Measurements from ENCODE around the gene GLI3. TPM values are rescaled to one million over a fixed set of nuclear protein-coding genes. Genes with fewer than 3 reads are reported as not detected.

Gene GLI3
- total and polyA plus RNA-seq, 2 experiments from 2014 or later: 4.0 to 5.2 TPM

DNA sequence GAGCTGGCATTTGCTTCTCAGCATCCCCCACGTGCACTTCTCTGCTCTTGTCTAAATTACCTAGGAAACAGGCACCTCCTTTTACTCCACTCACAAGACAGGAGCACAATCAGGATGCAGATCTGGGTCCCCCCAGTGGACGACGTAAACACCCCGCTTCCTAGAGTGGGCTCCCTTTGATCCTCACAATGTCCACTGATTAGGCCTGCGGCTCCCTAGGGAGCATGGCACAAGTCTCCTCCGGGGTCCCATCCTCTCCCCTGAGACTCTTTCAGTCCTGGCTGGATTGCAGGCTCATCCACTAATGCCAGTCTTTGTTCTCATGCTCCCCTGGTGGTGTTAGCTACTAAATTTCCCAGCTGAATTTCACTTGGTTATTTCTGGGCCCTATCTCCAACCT, 98.3 kb downstream of the GLI3 start:
- Histone ChIP-seq H4K20me1 (ENCODE audit: insufficient read depth) (no peaks in the 10 kb centered on the region), H3K27me3 (replicated peaks; ENCODE audit: insufficient read depth) (no peaks in the 10 kb centered on the region), H3F3A (ENCODE audit: insufficient read depth) (peaks cover 9% of the 10 kb centered on the region), H3K4me2 (ENCODE audit: unreplicated experiment) (no peak overlapping the region), H3K9me3 (ENCODE audit: low read depth) (no peaks in the 10 kb centered on the region), H3K4me3 (no peak overlapping the region), H3K9me2 (ENCODE audit: insufficient read depth) (no peaks in the 10 kb centered on the region), H3K4me1 (ENCODE audit: insufficient read depth) (peaks cover 8% of the 10 kb centered on the region), H3K9ac (no peak overlapping the region), H2AFZ (no peak overlapping the region), H3K79me2 (ENCODE audit: insufficient read depth) (peaks cover 45% of the 10 kb centered on the region), H3K36me3 (ENCODE audit: low read depth) (no peaks in the 10 kb centered on the region), H3K27ac (no peak overlapping the region)
- 74 to 81% methylated on average over 6 of the region's 6 CpGs for WGBS, 2 experiments (ENCODE audit: low coverage in 1 of 2, low lambda C conversion rate in 2 of 2, missing lambda C conversion rate in 2 of 2)
- no peak for TF ChIP-seq EZH2 (IDR thresholded peaks at IDR 0.05; ENCODE audit: insufficient read depth, poor library complexity, severe bottlenecking)
- TF ChIP-seq EZH2phosphoT487 (IDR thresholded peaks at IDR 0.05; ENCODE audit: insufficient read depth, low read depth): no peak
- in situ Hi-C loops (cut with MboI): no loop called here
- no peak for DNase-seq

DNA sequence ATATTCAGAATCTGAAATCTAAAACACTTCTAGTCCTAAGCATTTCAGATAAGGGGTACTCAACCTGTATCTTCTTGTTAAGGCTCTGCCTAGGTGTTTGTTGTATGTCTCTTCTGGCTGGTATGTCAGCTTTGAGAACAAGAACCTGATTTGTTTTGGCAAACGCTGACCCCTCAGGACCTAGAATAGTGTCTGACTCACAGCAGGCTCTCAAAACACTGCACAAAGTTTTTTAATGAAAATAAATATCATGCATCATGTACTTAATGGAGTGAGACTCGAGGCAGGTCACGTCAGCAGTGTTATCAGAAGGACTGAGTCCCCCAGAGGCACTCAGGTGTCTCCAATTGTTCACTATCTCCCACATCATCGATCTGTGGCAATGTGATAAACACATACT, 99.1 kb downstream of the GLI3 start:
- 96 to 98% methylated on average over 4 of the region's 4 CpGs for WGBS, 2 experiments (ENCODE audit: low coverage in 1 of 2, low lambda C conversion rate in 2 of 2, missing lambda C conversion rate in 2 of 2)
- DNase-seq: no peak
- peaks cover under 1% of the 10 kb centered on the region for H3K4me1 ChIP-seq (ENCODE audit: insufficient read depth)
- TF ChIP-seq EZH2phosphoT487 (IDR thresholded peaks at IDR 0.05; ENCODE audit: insufficient read depth, low read depth): no peak
- TF ChIP-seq EZH2 (IDR thresholded peaks at IDR 0.05; ENCODE audit: insufficient read depth, poor library complexity, severe bottlenecking): no peak
- in situ Hi-C loops (cut with MboI): no loop called here
- H3K27ac ChIP-seq: no peak overlapping the region
- no peak overlapping the region for H2AFZ ChIP-seq
- no peaks in the 10 kb centered on the region for H4K20me1 ChIP-seq (ENCODE audit: insufficient read depth)
- H3K36me3 ChIP-seq (ENCODE audit: low read depth): no peaks in the 10 kb centered on the region
- H3F3A ChIP-seq (ENCODE audit: insufficient read depth): peaks cover 2% of the 10 kb centered on the region
- H3K4me3 ChIP-seq: no peak overlapping the region
- no peaks in the 10 kb centered on the region for H3K9me2 ChIP-seq (ENCODE audit: insufficient read depth)
- no peak overlapping the region for H3K9ac ChIP-seq
- no peaks in the 10 kb centered on the region for H3K9me3 ChIP-seq (ENCODE audit: low read depth)
- H3K27me3 ChIP-seq (replicated peaks; ENCODE audit: insufficient read depth): no peaks in the 10 kb centered on the region
- no peak overlapping the region for H3K4me2 ChIP-seq (ENCODE audit: unreplicated experiment)
- peaks cover 45% of the 10 kb centered on the region for H3K79me2 ChIP-seq (ENCODE audit: insufficient read depth)

- no peak overlapping the region for H3K4me2 ChIP-seq (ENCODE audit: unreplicated experiment)
- no peak overlapping the region for H3K27ac ChIP-seq
- in situ Hi-C loops (cut with MboI): no loop called here
- H2AFZ ChIP-seq: no peak overlapping the region
- H4K20me1 ChIP-seq (ENCODE audit: insufficient read depth): no peaks in the 10 kb centered on the region
- no peak overlapping the region for H3K4me3 ChIP-seq
- 96 to 100% methylated on average over 3 of the region's 3 CpGs for WGBS, 2 experiments (ENCODE audit: low coverage in 1 of 2, low lambda C conversion rate in 2 of 2, missing lambda C conversion rate in 2 of 2)
- DNase-seq: no peak
- no peak overlapping the region for H3K9ac ChIP-seq
- H3K79me2 ChIP-seq (ENCODE audit: insufficient read depth): peaks cover 45% of the 10 kb centered on the region
- no peak for TF ChIP-seq EZH2phosphoT487 (IDR thresholded peaks at IDR 0.05; ENCODE audit: insufficient read depth, low read depth)
- no peak for TF ChIP-seq EZH2 (IDR thresholded peaks at IDR 0.05; ENCODE audit: insufficient read depth, poor library complexity, severe bottlenecking)
- no peaks in the 10 kb centered on the region for H3K9me3 ChIP-seq (ENCODE audit: low read depth)
- no peaks in the 10 kb centered on the region for H3K27me3 ChIP-seq (replicated peaks; ENCODE audit: insufficient read depth)
- no peaks in the 10 kb centered on the region for H3K9me2 ChIP-seq (ENCODE audit: insufficient read depth)
- no peaks in the 10 kb centered on the region for H3K4me1 ChIP-seq (ENCODE audit: insufficient read depth)
- no peaks in the 10 kb centered on the region for H3F3A ChIP-seq (ENCODE audit: insufficient read depth)
- H3K36me3 ChIP-seq (ENCODE audit: low read depth): no peaks in the 10 kb centered on the region
Observed at GRCh38 chr7:42137431-42137830, 99.6 kb downstream of the GLI3 start.

DNA sequence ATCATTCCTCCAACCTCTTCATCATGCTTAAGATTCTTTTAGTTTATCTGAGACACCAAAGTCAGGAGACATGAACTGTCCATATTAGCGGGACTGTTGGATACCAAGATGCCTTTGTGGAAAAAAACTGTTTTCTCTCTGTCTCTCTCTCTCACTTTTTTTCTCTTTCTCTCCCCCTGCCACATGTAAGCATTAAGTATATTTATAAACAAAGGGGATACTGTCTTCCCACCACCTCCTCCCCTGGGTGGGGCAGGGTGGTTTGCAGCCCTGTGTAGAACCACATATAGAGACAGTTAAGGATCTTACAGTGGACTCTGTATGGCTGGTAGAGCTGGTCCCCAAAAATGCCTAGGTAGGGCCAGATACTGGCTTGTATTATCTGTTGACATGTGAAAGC, 101.3 kb downstream of the GLI3 start:
- H3K79me2 ChIP-seq (ENCODE audit: insufficient read depth): peaks cover 39% of the 10 kb centered on the region
- no peaks in the 10 kb centered on the region for H3K9me2 ChIP-seq (ENCODE audit: insufficient read depth)
- no peaks in the 10 kb centered on the region for H3K9me3 ChIP-seq (ENCODE audit: low read depth)
- no peaks in the 10 kb centered on the region for H3K36me3 ChIP-seq (ENCODE audit: low read depth)
- H3F3A ChIP-seq (ENCODE audit: insufficient read depth): no peaks in the 10 kb centered on the region
- no peak overlapping the region for H3K9ac ChIP-seq
- no peaks in the 10 kb centered on the region for H3K27me3 ChIP-seq (replicated peaks; ENCODE audit: insufficient read depth)
- 100% methylated on average over 1 of the region's 1 CpG for WGBS, 2 experiments (ENCODE audit: low coverage in 1 of 2, low lambda C conversion rate in 2 of 2, missing lambda C conversion rate in 2 of 2)
- H3K4me1 ChIP-seq (ENCODE audit: insufficient read depth): no peaks in the 10 kb centered on the region
- in situ Hi-C loops (cut with MboI): no loop called here
- no peak for TF ChIP-seq EZH2phosphoT487 (IDR thresholded peaks at IDR 0.05; ENCODE audit: insufficient read depth, low read depth)
- TF ChIP-seq EZH2 (IDR thresholded peaks at IDR 0.05; ENCODE audit: insufficient read depth, poor library complexity, severe bottlenecking): no peak
- no peaks in the 10 kb centered on the region for H4K20me1 ChIP-seq (ENCODE audit: insufficient read depth)
- DNase-seq: no peak
- H3K4me2 ChIP-seq (ENCODE audit: unreplicated experiment): no peak overlapping the region
- no peak overlapping the region for H2AFZ ChIP-seq
- H3K4me3 ChIP-seq: no peak overlapping the region
- H3K27ac ChIP-seq: no peak overlapping the region

- no peaks in the 10 kb centered on the region for H3F3A ChIP-seq (ENCODE audit: insufficient read depth)
- H3K36me3 ChIP-seq (ENCODE audit: low read depth): no peaks in the 10 kb centered on the region
- DNase-seq: no peak
- no peaks in the 10 kb centered on the region for H3K9me3 ChIP-seq (ENCODE audit: low read depth)
- H3K4me2 ChIP-seq (ENCODE audit: unreplicated experiment): no peak overlapping the region
- H3K27ac ChIP-seq: no peak overlapping the region
- in situ Hi-C loops (cut with MboI): no loop called here
- WGBS, 2 experiments (ENCODE audit: low coverage in 1 of 2, low lambda C conversion rate in 2 of 2, missing lambda C conversion rate in 2 of 2): 90% methylated on average over 10 of the region's 10 CpGs
- no peaks in the 10 kb centered on the region for H3K9me2 ChIP-seq (ENCODE audit: insufficient read depth)
- no peaks in the 10 kb centered on the region for H3K27me3 ChIP-seq (replicated peaks; ENCODE audit: insufficient read depth)
- H3K4me3 ChIP-seq: no peak overlapping the region
- peaks cover 32% of the 10 kb centered on the region for H3K79me2 ChIP-seq (ENCODE audit: insufficient read depth)
- no peak overlapping the region for H3K9ac ChIP-seq
- H4K20me1 ChIP-seq (ENCODE audit: insufficient read depth): no peaks in the 10 kb centered on the region
- H2AFZ ChIP-seq: no peak overlapping the region
- TF ChIP-seq EZH2phosphoT487 (IDR thresholded peaks at IDR 0.05; ENCODE audit: insufficient read depth, low read depth): no peak
- no peak for TF ChIP-seq EZH2 (IDR thresholded peaks at IDR 0.05; ENCODE audit: insufficient read depth, poor library complexity, severe bottlenecking)
- no peaks in the 10 kb centered on the region for H3K4me1 ChIP-seq (ENCODE audit: insufficient read depth)
Observed at GRCh38 chr7:42134276-42134876, 102.6 kb downstream of the GLI3 start.

All from GM23248 (cell line).